ENCODE results near the gene LOXL1. TPM values are rescaled to one million over a fixed set of nuclear protein-coding genes. Genes with fewer than 3 reads are reported as not detected.

LOXL1 gene
- polyA plus RNA-seq, 1 donor (not counting 4 experiments of a cell fraction or from before 2014, with no cell fraction given): 8.8 TPM

DNA sequence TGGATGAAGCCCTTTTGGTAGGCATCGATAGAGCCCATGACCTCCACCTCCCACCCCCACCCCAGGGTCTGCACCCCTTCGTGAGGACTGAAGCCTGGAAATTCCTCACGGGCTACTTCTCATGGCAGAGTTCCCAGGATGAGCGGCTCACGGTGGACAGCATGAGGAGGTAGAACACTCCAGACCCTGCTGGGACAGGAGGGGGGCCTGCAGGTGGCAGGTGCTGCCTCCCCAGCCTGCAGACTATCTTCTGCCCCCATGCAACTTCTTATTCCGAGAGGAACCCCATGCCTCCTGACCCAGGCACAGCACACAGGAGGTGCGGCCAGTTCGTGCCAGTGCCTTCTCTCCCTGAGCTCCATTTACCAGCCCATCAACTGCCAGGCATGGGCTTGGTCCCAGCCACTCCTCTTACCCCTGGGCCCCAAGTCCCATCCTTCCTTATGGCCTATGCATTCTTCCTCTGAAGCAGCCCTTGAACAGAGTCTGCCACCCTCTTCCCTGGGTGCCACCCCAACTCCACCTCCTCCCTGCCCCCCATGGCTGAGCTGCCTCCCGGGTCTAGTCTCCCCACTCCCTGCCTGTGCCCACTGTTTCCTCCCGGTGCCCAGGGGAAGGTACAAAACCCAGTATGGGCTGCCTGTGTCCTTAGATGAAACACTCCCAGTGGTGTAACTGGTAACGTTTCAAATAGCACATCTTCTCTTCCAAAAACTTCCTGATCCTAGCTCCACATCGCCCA is 44.5 kb upstream of the LOXL1 start:
- H2AFZ ChIP-seq (ENCODE audit: control insufficient read depth, low read length): no peak overlapping the region
- H4K20me1 ChIP-seq (ENCODE audit: control insufficient read depth, extremely low read depth, insufficient read depth, low read length): no peaks in the 10 kb centered on the region
- no peaks in the 10 kb centered on the region for H3K4me1 ChIP-seq (ENCODE audit: control insufficient read depth, extremely low read depth, insufficient read depth, low read length)
- no peak overlapping the region for H3K4me2 ChIP-seq (ENCODE audit: control insufficient read depth, extremely low read depth, insufficient read depth, low read depth, low read length)
- H3K9me1 ChIP-seq (ENCODE audit: control insufficient read depth, extremely low read depth, insufficient read depth, low read length): no peaks in the 10 kb centered on the region
- H3K79me2 ChIP-seq (ENCODE audit: control insufficient read depth, insufficient read depth, low read length): no peaks in the 10 kb centered on the region
- H3K27ac ChIP-seq (ENCODE audit: control insufficient read depth, insufficient read depth, low read length): no peak overlapping the region
- dilution Hi-C loops (cut with MboI; ENCODE audit: extremely low pct_ligation_motif_present, low sequenced_read_pairs): no loop called here
- peaks cover 11% of the 10 kb centered on the region for H3K27me3 ChIP-seq (ENCODE audit: control insufficient read depth, extremely low read depth, insufficient read depth, low read length)
- DNase-seq (ENCODE audit: low read depth, low spot score) (no peak), FAIRE-seq (no peak)
- no peak for TF ChIP-seq EZH2 (IDR thresholded peaks at IDR 0.05; ENCODE audit: low read length)
- TF ChIP-seq, protein P1, sequence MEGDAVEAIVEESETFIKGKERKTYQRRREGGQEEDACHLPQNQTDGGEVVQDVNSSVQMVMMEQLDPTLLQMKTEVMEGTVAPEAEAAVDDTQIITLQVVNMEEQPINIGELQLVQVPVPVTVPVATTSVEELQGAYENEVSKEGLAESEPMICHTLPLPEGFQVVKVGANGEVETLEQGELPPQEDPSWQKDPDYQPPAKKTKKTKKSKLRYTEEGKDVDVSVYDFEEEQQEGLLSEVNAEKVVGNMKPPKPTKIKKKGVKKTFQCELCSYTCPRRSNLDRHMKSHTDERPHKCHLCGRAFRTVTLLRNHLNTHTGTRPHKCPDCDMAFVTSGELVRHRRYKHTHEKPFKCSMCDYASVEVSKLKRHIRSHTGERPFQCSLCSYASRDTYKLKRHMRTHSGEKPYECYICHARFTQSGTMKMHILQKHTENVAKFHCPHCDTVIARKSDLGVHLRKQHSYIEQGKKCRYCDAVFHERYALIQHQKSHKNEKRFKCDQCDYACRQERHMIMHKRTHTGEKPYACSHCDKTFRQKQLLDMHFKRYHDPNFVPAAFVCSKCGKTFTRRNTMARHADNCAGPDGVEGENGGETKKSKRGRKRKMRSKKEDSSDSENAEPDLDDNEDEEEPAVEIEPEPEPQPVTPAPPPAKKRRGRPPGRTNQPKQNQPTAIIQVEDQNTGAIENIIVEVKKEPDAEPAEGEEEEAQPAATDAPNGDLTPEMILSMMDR (optimal IDR thresholded peaks at IDR 0.05 in 1 of 3, IDR thresholded peaks at IDR 0.05 in 1 of 3, conservative IDR thresholded peaks at IDR 0.05 in 1 of 3; ENCODE audit: extremely low read depth in 1 of 3, insufficient read depth in 2 of 3, low read length in 3 of 3): no peak
- H3K36me3 ChIP-seq (ENCODE audit: control insufficient read depth in 2 of 2, extremely low read depth in 1 of 2, insufficient read depth in 2 of 2, low read length in 2 of 2): no peaks in the 10 kb centered on the region
- H3K4me3 ChIP-seq (ENCODE audit: control insufficient read depth in 2 of 3, extremely low read depth in 1 of 3, insufficient read depth in 2 of 3, low read depth in 1 of 3, low read length in 3 of 3): no peak overlapping the region
- no peak overlapping the region for H3K9ac ChIP-seq (ENCODE audit: control insufficient read depth, extremely low read depth, insufficient read depth, low read length)
- H3K9me3 ChIP-seq (ENCODE audit: control insufficient read depth, low read depth, low read length): no peaks in the 10 kb centered on the region

DNA sequence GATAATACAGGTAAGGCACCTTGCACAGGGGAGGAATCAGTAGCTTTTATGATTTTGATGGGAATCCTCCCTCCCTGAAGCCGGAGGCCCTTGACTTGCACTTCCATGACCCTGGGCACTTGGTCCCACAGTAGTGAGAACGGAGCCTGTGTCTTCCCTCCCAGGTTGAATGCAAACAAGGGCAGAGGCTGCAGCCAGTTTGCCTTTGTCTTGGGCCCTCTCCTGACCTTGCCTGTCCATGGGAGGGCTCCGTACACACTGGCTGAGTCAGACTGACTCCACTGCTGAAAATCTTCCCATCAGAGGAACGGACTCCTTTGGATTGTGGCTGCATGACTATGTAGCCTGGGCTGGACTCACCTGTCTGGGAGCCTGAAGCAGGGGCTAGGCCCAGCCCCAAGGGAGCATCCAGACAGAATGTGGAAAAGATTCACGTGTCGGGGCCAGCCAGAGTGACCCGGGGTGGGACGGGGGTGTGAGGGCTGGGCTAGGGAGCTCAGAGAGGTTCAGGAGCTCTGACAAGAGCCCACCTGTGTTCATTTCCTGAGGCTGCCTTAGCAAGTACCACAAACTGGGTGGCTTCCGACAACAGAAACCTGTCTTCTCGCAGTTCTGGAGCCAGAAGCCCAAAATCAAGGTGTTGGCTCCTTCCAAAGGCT is 43.4 kb upstream of the LOXL1 start:
- DNase-seq (ENCODE audit: low read depth, low spot score): no peak

More for the DNA sequence above, 43.4 kb upstream of the LOXL1 start:
- H3K9me1 ChIP-seq (ENCODE audit: control insufficient read depth, extremely low read depth, insufficient read depth, low read length): no peaks in the 10 kb centered on the region
- dilution Hi-C loops (cut with MboI; ENCODE audit: extremely low pct_ligation_motif_present, low sequenced_read_pairs): no loop called here
- H3K36me3 ChIP-seq (ENCODE audit: control insufficient read depth in 2 of 2, extremely low read depth in 1 of 2, insufficient read depth in 2 of 2, low read length in 2 of 2): no peaks in the 10 kb centered on the region
- no peaks in the 10 kb centered on the region for H4K20me1 ChIP-seq (ENCODE audit: control insufficient read depth, extremely low read depth, insufficient read depth, low read length)
- no peak overlapping the region for H2AFZ ChIP-seq (ENCODE audit: control insufficient read depth, low read length)
- H3K27ac ChIP-seq (ENCODE audit: control insufficient read depth, insufficient read depth, low read length): no peak overlapping the region
- H3K9ac ChIP-seq (ENCODE audit: control insufficient read depth, extremely low read depth, insufficient read depth, low read length): no peak overlapping the region
- no peak for FAIRE-seq
- peaks cover 11% of the 10 kb centered on the region for H3K27me3 ChIP-seq (ENCODE audit: control insufficient read depth, extremely low read depth, insufficient read depth, low read length)
- H3K79me2 ChIP-seq (ENCODE audit: control insufficient read depth, insufficient read depth, low read length): no peaks in the 10 kb centered on the region
- no peak overlapping the region for H3K4me3 ChIP-seq (ENCODE audit: control insufficient read depth in 2 of 3, extremely low read depth in 1 of 3, insufficient read depth in 2 of 3, low read depth in 1 of 3, low read length in 3 of 3)
- no peaks in the 10 kb centered on the region for H3K9me3 ChIP-seq (ENCODE audit: control insufficient read depth, low read depth, low read length)
- H3K4me2 ChIP-seq (ENCODE audit: control insufficient read depth, extremely low read depth, insufficient read depth, low read depth, low read length): no peak overlapping the region
- H3K4me1 ChIP-seq (ENCODE audit: control insufficient read depth, extremely low read depth, insufficient read depth, low read length): no peaks in the 10 kb centered on the region
- TF ChIP-seq EZH2 (IDR thresholded peaks at IDR 0.05; ENCODE audit: low read length): no peak
- TF ChIP-seq, protein P1 (optimal IDR thresholded peaks at IDR 0.05 in 1 of 3, IDR thresholded peaks at IDR 0.05 in 1 of 3, conservative IDR thresholded peaks at IDR 0.05 in 1 of 3; ENCODE audit: extremely low read depth in 1 of 3, insufficient read depth in 2 of 3, low read length in 3 of 3): no peak

All from keratinocyte (primary cell).